Muscle of leg (tissue), 11 donors: ENCODE measurements around the gene SNRPD3. TPM values are rescaled to one million over a fixed set of nuclear protein-coding genes. Genes with fewer than 3 reads are reported as not detected.
"Not testable (repeated sequence)": the region's sequence is repeated elsewhere in the genome, so short reads cannot be mapped to it uniquely, and the experiment has no call there.

Source experiments
- DNase-seq: peaks from one replicate; pipeline ENCODE4 v3.0.0; 2013
- H3K27ac ChIP-seq: one replicate; pipeline ENCODE4 v1.5.1; 2013; ENCODE audit warnings: mild to moderate bottlenecking, low read length, control low read depth
- H3K27me3 ChIP-seq: one replicate; pipeline ENCODE4 v1.6.1; 2013; ENCODE audit warnings: low read length; ENCODE audit not compliant: control insufficient read depth, insufficient read depth
- H3K36me3 ChIP-seq: one replicate; pipeline ENCODE4 v1.6.1; 2013; ENCODE audit warnings: low read length; ENCODE audit not compliant: control insufficient read depth, insufficient read depth
- H3K4me1 ChIP-seq: one replicate; pipeline ENCODE4 v1.6.1; 2013; ENCODE audit warnings: low read length; ENCODE audit not compliant: control insufficient read depth, insufficient read depth
- H3K4me3 ChIP-seq: one replicate; pipeline ENCODE4 v1.5.1; 2013; ENCODE audit warnings: low read length, control low read depth
- H3K9me3 ChIP-seq: replicated peaks from 2 replicates; pipeline ENCODE4 v1.6.1; 2013; ENCODE audit warnings: low read depth, low read length; ENCODE audit not compliant: control insufficient read depth
- WGBS: methylation state at CpG from one replicate; pipeline ENCODE4 v1.1.5; 2013; ENCODE audit warnings: missing lambda C conversion rate; ENCODE audit not compliant: insufficient coverage; 5-methylcytosine and 5-hydroxymethylcytosine counted together
- polyA plus RNA-seq, 8 donors: library from polyadenylated mRNA; unstranded; fragments of 120-200 nt; gene quantifications; one replicate each; pipeline versions ENCODE4 v1.2.1 to v1.2.3, GENCODE V29; 2013; ENCODE audit warnings: inconsistent platforms in 1 of 8, low replicate concordance in 1 of 8; ENCODE audit not compliant: insufficient read length in 8 of 8, insufficient read depth in 1 of 8
- total RNA-seq: library from RNA; stranded (reverse); fragments of 120-200 nt; gene quantifications from one replicate; pipeline ENCODE4 v1.2.4, GENCODE V29; 2013

Gene SNRPD3
- total and polyA plus RNA-seq, 9 donors: 102 to 151 (median 120) TPM

DNA sequence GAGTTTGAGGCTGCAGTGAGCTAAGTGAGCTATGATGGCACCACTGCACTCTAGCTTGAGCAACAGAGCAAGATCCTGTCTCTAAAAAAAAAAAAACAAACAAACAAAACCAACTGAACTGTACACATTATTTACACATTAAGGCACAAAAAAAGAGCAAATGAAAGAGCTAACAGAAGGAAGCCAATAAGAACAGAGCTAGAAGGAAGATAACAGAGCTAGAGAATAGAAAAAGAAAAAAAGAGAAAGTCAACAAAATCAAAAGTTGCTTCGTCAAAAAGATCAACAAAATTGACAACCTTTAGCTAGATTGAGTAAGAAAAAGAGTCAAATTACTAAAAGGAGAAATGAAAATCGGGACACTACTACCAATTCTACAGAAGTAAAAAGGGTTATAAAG lies 25.9 kb upstream of the SNRPD3 start:
- Histone ChIP-seq H3K9me3 (no peaks in the 10 kb centered on the region), H3K4me3 (no peak overlapping the region), H3K36me3 (no peaks in the 10 kb centered on the region), H3K27me3 (no peaks in the 10 kb centered on the region), H3K27ac (no peak overlapping the region), H3K4me1 (peaks cover 3% of the 10 kb centered on the region)
- DNase-seq: no peak
- WGBS: no CpG with 5 or more reads among the region's 2 CpGs

DNA sequence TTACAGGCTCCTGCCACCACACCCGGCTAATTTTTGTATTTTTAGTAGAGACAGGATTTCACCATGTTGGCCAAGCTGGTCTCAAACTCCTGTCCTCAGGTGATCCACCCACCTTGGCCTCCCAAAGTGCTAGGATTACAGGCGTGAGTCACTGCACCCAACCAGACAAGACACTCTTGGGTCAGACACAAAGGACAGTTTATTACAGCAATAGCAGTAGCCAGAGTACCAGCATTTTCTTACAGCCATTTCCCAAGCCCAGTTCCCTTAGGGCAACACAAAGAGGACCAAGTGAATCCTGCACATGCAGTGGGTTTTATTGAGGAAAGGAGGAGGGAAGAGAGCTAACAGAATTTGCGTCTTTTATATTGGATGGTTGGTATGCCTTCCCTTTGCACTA lies 24.8 kb upstream of the SNRPD3 start:
- whole genome bisulfite sequencing: 56% methylated on average over 1 of the region's 3 CpGs
- not testable (repeated sequence) for DNase-seq, H3K4me1 ChIP-seq

DNA sequence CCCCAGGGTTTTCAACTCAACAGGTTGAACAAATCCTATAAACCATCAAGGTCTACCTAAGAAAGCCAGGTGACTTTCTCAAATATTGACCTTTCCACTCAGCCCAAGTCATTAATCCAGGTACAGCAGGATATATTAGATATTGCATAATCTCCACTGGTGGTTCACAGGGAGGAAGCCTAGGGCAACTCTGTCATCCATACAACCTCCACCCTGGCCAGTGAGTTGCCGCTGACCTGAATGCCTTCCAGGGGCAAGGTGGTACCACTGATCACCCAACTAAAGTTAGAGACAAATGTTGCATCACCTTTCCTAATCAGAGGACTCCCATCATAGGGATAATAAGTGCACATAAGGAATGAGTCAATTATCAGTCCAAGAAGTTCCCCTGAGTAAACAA lies 23.7 kb upstream of the SNRPD3 start:
- DNase-seq: no peak
- H3K27ac ChIP-seq: no peak overlapping the region
- no peaks in the 10 kb centered on the region for H3K27me3 ChIP-seq
- no CpG with 5 or more reads among the region's 1 CpG for WGBS
- no peak overlapping the region for H3K4me3 ChIP-seq
- no peaks in the 10 kb centered on the region for H3K9me3 ChIP-seq
- no peaks in the 10 kb centered on the region for H3K4me1 ChIP-seq
- H3K36me3 ChIP-seq: no peaks in the 10 kb centered on the region

More for the DNA sequence above, 24.8 kb upstream of the SNRPD3 start:
- not testable (repeated sequence) for H3K36me3 ChIP-seq, H3K27me3 ChIP-seq, H3K9me3 ChIP-seq, H3K4me3 ChIP-seq, H3K27ac ChIP-seq

DNA sequence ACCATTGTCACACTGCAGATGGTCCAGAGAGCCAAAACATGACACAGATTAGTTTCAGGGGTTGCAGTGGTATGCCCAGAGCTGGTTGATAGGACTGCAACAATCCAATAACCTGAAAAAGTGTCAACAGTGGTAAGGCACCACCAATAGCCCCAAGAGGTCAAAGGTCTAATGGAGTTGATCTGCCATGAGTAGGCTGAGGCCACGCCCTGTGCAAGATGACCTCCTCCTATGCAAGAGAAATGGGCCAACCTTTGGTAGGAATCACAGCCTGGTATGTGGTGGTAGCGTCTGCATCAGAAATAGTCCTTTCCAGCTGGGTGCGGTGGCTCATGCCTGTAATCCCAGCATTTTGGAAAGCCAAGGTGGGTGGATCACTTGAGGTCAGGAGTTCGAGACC lies 20.5 kb upstream of the SNRPD3 start:
- H3K27ac ChIP-seq: no peak overlapping the region
- H3K27me3 ChIP-seq: no peaks in the 10 kb centered on the region
- H3K36me3 ChIP-seq: peaks cover 19% of the 10 kb centered on the region
- no peaks in the 10 kb centered on the region for H3K4me1 ChIP-seq
- H3K9me3 ChIP-seq: no peaks in the 10 kb centered on the region
- H3K4me3 ChIP-seq: no peak overlapping the region
- DNase-seq: no peak
- 95% methylated on average over 3 of the region's 4 CpGs for WGBS

DNA sequence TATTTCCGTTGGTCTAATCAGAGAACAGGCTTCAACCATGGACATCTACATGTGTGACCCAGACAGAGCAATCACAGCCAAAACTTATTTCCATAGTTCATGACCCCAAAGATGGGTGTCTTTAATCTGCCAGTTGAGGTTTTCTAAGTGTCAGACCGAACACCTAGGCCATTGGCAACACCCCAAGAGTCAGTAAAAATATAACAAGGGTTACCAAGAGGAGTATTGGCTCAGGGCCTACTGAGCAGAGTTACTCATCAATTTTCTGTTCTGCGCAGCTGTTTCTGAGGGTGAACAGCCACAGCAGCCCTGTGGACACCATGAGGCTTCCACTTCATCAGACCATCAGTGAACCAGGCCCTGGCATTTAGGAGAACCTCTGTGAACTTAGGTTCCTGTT lies 19.7 kb upstream of the SNRPD3 start:
- Histone ChIP-seq H3K27ac (no peak overlapping the region), H3K4me1 (no peaks in the 10 kb centered on the region), H3K4me3 (no peak overlapping the region), H3K9me3 (no peaks in the 10 kb centered on the region), H3K27me3 (no peaks in the 10 kb centered on the region), H3K36me3 (peaks cover 26% of the 10 kb centered on the region)
- DNase-seq: no peak
- WGBS: 82% methylated on average over 2 of the region's 3 CpGs

DNA sequence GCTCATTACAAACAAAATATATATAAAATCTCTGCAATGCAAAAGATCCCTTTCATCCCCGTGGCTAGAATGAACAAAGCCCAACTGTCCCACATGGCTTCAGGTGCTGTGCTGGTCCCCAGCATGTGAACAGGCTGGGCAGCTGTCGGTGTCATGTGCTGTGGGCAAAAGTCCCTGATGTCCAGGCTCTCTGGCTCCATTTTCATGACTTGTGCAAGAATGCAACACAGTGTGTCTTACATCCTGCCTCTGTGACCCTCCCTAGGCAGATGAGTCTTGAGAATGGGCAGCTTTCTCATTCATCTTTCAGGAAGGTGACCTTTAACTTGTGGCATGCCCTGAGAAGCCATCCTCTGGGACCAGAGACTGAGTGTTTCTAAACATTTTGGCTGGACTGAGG lies 15.3 kb upstream of the SNRPD3 start:
- Histone ChIP-seq H3K4me1 (peaks cover 37% of the 10 kb centered on the region), H3K27ac (no peak overlapping the region)

DNA sequence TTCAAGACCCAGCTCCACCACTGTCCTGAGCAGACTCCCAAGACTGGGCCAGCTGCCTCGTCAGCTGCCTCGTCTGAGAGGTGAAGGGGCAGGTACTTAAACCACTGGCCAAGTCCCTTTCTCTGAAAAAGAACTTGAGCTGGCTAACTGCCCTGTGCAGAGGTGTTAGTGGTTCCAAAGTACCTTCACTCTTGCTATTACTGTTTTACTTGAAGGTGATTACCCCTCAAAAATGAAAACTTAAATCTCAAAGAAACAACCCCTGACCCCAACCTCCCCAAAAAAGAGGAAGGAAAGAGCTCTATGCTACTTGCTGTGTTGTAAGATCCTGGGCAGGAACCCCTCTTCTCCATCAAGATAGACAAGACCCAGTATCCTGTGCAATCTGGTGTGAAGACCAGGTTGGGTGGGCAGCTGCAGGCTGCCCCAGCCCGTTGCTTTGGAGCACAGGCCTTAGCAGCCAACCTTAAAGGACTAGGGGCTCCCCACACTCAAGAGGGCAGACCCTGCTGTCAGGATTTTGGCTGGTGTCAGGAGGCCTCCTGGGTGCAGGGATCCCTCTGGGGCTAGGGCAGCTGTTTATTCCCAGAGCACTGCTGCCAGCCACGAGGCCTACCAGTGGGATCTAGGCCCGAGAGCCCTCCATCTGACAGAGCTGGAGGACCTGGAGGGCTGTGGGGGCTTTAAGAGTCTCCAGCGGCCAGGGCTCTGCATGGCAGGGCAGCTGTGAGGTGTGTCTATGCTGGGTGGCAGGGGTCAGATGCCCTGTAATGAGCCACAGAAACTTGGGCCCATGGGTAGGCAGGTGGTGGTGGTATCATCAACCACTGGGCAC lies 13.9 kb upstream of the SNRPD3 start:
- no peaks in the 10 kb centered on the region for H3K9me3 ChIP-seq
- H3K27me3 ChIP-seq: no peaks in the 10 kb centered on the region
- H3K27ac ChIP-seq: no peak overlapping the region
- 68% methylated on average over 3 of the region's 6 CpGs for WGBS
- H3K36me3 ChIP-seq: peaks cover 70% of the 10 kb centered on the region
- H3K4me3 ChIP-seq: no peak overlapping the region
- H3K4me1 ChIP-seq: peaks cover 43% of the 10 kb centered on the region
- DNase-seq: no peak

More for the DNA sequence above, 15.3 kb upstream of the SNRPD3 start:
- no peak for DNase-seq
- H3K4me3 ChIP-seq: no peak overlapping the region
- peaks cover 61% of the 10 kb centered on the region for H3K36me3 ChIP-seq
- no peaks in the 10 kb centered on the region for H3K9me3 ChIP-seq
- H3K27me3 ChIP-seq: no peaks in the 10 kb centered on the region
- WGBS: 94% methylated on average over 2 of the region's 2 CpGs

DNA sequence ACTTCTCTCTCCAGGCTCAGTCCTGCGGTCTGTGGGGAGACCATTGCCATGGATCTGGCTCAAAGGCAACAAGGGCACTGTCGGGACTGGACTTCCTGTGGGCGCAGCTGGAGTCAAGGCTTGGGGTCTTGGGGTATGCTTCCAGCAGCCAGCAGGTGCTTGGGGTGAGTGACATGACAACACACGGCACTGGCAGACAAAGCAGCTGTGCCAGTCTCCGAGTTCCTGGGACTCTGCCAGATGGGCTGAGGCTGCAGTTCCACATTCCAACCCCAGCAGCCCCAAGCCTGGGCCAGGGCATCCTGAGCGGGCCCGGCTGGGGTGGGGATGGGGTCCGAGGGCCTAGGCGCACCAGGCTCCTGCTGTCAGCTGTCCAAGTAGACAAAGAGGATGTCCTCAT lies 13.2 kb upstream of the SNRPD3 start:
- H3K27me3 ChIP-seq: no peaks in the 10 kb centered on the region
- peak; percentile 77 for DNase-seq
- 91% methylated on average over 7 of the region's 9 CpGs for WGBS
- H3K9me3 ChIP-seq: no peaks in the 10 kb centered on the region
- H3K4me3 ChIP-seq: no peak overlapping the region
- peaks cover 43% of the 10 kb centered on the region for H3K4me1 ChIP-seq
- H3K27ac ChIP-seq: peak overlapping the region; percentile 20
- H3K36me3 ChIP-seq: peaks cover 75% of the 10 kb centered on the region

DNA sequence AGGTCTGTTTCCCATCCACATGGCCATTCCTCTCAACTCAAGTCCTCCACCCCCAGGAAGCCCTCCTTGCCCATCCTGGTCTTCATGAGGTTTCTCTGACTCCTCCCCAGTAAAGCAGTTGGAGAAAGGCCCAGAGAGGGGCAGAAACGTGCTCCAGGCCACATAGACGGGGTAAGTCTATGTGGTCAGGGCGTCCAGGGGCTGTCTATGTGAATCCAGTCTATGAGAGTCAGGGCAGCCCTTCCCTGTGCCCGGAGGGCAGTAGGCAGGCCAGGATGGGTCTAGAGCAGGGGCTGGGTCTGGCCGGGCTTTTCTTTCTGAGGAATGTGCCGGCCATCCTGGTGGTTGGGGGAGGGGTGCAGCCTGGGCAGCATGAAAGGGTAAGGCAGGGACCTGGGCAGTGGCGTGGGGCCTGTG lies 12.6 kb upstream of the SNRPD3 start:
- 85% methylated on average over 7 of the region's 7 CpGs for WGBS

DNA sequence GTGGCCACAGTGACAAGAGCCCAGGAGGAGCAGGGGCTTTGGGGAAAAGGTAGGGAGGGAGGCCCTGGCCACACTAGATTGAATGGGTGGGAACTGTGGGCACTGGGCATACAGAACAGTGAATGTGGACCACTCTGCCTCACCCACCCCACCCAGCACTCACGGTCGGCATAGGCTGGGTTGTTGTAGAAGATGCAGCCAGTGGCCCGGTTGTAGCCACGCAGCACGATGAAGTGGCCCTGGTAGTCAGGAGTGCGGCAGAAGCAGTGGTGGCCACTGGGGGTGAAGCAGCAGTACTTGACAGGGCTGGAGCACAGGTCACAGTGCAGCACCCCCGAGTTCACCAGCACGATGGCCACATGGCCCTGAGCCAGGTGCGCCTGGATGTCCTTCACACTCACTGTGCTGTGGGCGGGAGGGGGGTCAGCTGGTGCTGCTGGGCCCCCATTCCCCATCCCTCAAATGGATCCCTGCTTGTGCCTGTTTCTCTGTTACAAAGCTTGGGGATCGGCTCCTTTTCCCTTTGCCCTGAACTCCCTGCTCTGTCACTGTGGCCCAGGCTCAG lies 12.0 kb upstream of the SNRPD3 start:
- Histone ChIP-seq H3K4me3 (no peak overlapping the region), H3K27me3 (no peaks in the 10 kb centered on the region), H3K4me1 (peaks cover 43% of the 10 kb centered on the region), H3K27ac (no peak overlapping the region), H3K36me3 (peaks cover 80% of the 10 kb centered on the region), H3K9me3 (no peaks in the 10 kb centered on the region)
- DNase-seq: no peak
- WGBS: 85% methylated on average over 6 of the region's 11 CpGs

More for the DNA sequence above, 12.6 kb upstream of the SNRPD3 start:
- no peak for DNase-seq
- H3K27me3 ChIP-seq: no peaks in the 10 kb centered on the region
- H3K4me1 ChIP-seq: peaks cover 43% of the 10 kb centered on the region
- H3K9me3 ChIP-seq: no peaks in the 10 kb centered on the region
- H3K4me3 ChIP-seq: no peak overlapping the region
- peaks cover 78% of the 10 kb centered on the region for H3K36me3 ChIP-seq
- H3K27ac ChIP-seq: peak overlapping the region; percentile 47
